Panc1 (cell line): ENCODE data around the gene WWOX.

Experiments used
- POLR2AphosphoS5 ChIP-seq: IDR thresholded peaks from 2 replicates; pipeline ENCODE4 v1.6.1; 2012; ENCODE audit warnings: mild to moderate bottlenecking, low read depth, low read length, moderate library complexity
- REST ChIP-seq, 2 experiments: IDR thresholded peaks; 2 replicates each; pipeline ENCODE4 v1.6.1; 2011 to 2012; ENCODE audit warnings: low read depth in 2 of 2, control low read depth in 1 of 2, low read length in 1 of 2, mild to moderate bottlenecking in 1 of 2, moderate library complexity in 1 of 2; ENCODE audit not compliant: insufficient read depth in 1 of 2
- SIN3A ChIP-seq: IDR thresholded peaks from 2 replicates; pipeline ENCODE4 v1.6.1; 2012; ENCODE audit warnings: low read depth, mild to moderate bottlenecking, low read length, moderate library complexity, borderline replicate concordance; ENCODE audit not compliant: insufficient read depth
- TCF7L2 ChIP-seq: IDR thresholded peaks from 2 replicates; pipeline ENCODE4 v1.6.1; 2011; ENCODE audit warnings: mild to moderate bottlenecking, low read depth, low read length, inconsistent platforms
- TF ChIP-seq, protein P1 (sequence below): fragments of 450-650 bp; IDR thresholded peaks from 2 replicates; pipeline ENCODE4 v1.5.1; 2017; ENCODE audit warnings: mild to moderate bottlenecking

DNA sequence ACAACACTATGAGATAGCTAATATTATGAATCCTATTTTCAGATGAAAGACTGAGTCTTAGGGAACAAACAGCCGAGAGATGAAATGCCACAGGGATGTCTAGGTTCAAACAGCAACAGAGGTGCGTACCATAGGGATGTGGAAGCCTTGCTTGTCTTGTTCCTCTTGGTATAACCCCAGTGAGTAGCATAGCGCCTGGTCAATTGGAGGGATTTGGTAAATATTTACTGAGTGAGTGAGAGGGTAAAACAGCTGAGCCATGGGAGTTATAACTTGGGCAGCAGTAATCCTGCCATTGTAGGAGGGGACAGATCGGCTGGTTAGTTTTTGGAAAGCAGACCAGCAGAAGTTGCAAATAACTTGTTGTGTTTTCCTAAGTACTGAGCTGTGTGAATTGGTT lies 80.2 kb downstream of the WWOX start:
- TF ChIP-seq SIN3A (no peak), REST (IDR thresholded peaks at IDR 0.05; ENCODE audit: insufficient read depth in 1 of 2, low read depth in 2 of 2, low read length in 1 of 2) (no peak), POLR2AphosphoS5 (no peak), TCF7L2 (no peak)
- TF ChIP-seq, protein P1, sequence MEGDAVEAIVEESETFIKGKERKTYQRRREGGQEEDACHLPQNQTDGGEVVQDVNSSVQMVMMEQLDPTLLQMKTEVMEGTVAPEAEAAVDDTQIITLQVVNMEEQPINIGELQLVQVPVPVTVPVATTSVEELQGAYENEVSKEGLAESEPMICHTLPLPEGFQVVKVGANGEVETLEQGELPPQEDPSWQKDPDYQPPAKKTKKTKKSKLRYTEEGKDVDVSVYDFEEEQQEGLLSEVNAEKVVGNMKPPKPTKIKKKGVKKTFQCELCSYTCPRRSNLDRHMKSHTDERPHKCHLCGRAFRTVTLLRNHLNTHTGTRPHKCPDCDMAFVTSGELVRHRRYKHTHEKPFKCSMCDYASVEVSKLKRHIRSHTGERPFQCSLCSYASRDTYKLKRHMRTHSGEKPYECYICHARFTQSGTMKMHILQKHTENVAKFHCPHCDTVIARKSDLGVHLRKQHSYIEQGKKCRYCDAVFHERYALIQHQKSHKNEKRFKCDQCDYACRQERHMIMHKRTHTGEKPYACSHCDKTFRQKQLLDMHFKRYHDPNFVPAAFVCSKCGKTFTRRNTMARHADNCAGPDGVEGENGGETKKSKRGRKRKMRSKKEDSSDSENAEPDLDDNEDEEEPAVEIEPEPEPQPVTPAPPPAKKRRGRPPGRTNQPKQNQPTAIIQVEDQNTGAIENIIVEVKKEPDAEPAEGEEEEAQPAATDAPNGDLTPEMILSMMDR, result no peak
